Memory B cell (primary cell): ENCODE results near the gene PCSK6.
"Not testable (repeated sequence)": the region's sequence is repeated elsewhere in the genome, so short reads cannot be mapped to it uniquely, and the experiment has no call there.

Experiments
- ATAC-seq: fragments of 150-1000 bp; cut with Tn5 transposase; 2 replicates; pipeline ENCODE4 v1.10.0; 2021; ENCODE audit warnings: low read depth, mild to moderate bottlenecking, moderate library complexity
- DNase-seq, 2 donors: peaks; one replicate each; pipeline ENCODE4 v3.0.0; 2022; ENCODE audit warnings: low spot score in 2 of 2
- H3K27ac Mint-ChIP-seq: one replicate; pipeline ENCODE4 v1.8.0; 2022; ENCODE audit warnings: mild to moderate bottlenecking, moderate library complexity, mixed read lengths
- H3K27me3 Mint-ChIP-seq: one replicate; pipeline ENCODE4 v1.8.0; 2022; ENCODE audit warnings: mixed read lengths
- H3K36me3 Mint-ChIP-seq: one replicate; pipeline ENCODE4 v1.8.0; 2022; ENCODE audit warnings: mild to moderate bottlenecking, mixed read lengths
- H3K4me1 Mint-ChIP-seq: one replicate; pipeline ENCODE4 v1.8.0; 2022; ENCODE audit warnings: mixed read lengths
- H3K4me3 Mint-ChIP-seq: one replicate; pipeline ENCODE4 v1.8.0; 2022; ENCODE audit warnings: mild to moderate bottlenecking, moderate library complexity, mixed read lengths
- H3K9me3 Mint-ChIP-seq: one replicate; pipeline ENCODE4 v1.8.0; 2022; ENCODE audit warnings: mixed read lengths

PCSK6 gene

GRCh38 chr15:101428758-101429157, 60.7 kb downstream of the PCSK6 start:
- Mint-ChIP-seq H3K27me3 (peaks cover 8% of the 10 kb centered on the region), H3K4me1 (no peaks in the 10 kb centered on the region), H3K27ac (no peak overlapping the region), H3K9me3 (no peaks in the 10 kb centered on the region), H3K36me3 (no peaks in the 10 kb centered on the region), H3K4me3 (no peak overlapping the region)
- DNase-seq (no peak), ATAC-seq (no peak)

GRCh38 chr15:101427606-101428487, 61.7 kb downstream of the PCSK6 start:
- DNase-seq (no peak), ATAC-seq (no peak)
- H3K27ac Mint-ChIP-seq, result no peak overlapping the region
- H3K36me3 Mint-ChIP-seq, result no peaks in the 10 kb centered on the region
- peaks cover 6% of the 10 kb centered on the region for H3K27me3 Mint-ChIP-seq
- no peaks in the 10 kb centered on the region for H3K4me1 Mint-ChIP-seq
- peaks cover 2% of the 10 kb centered on the region for H3K9me3 Mint-ChIP-seq
- no peak overlapping the region for H3K4me3 Mint-ChIP-seq

GRCh38 chr15:101426761-101427333, 62.7 kb downstream of the PCSK6 start:
- Mint-ChIP-seq H3K4me3 (no peak overlapping the region), H3K27ac (no peak overlapping the region), H3K36me3 (peaks cover 2% of the 10 kb centered on the region), H3K27me3 (peaks cover 5% of the 10 kb centered on the region), H3K9me3 (peaks cover 6% of the 10 kb centered on the region), H3K4me1 (no peaks in the 10 kb centered on the region)
- ATAC-seq (no peak), DNase-seq (no peak)

- Mint-ChIP-seq H3K4me3 (no peak overlapping the region), H3K27ac (no peak overlapping the region)
Measured at GRCh38 chr15:101425787-101426365, 63.6 kb downstream of the PCSK6 start.

GRCh38 chr15:101424984-101425383, 64.5 kb downstream of the PCSK6 start:
- no peak for ATAC-seq
- H3K9me3 Mint-ChIP-seq, result peaks cover 6% of the 10 kb centered on the region
- no peak overlapping the region for H3K27ac Mint-ChIP-seq
- peaks cover 5% of the 10 kb centered on the region for H3K27me3 Mint-ChIP-seq
- no peak overlapping the region for H3K4me3 Mint-ChIP-seq
- peaks cover 2% of the 10 kb centered on the region for H3K36me3 Mint-ChIP-seq
- H3K4me1 Mint-ChIP-seq, result no peaks in the 10 kb centered on the region
- DNase-seq, result no peak

More at GRCh38 chr15:101425787-101426365, 63.6 kb downstream of the PCSK6 start:
- Mint-ChIP-seq H3K36me3 (peaks cover 2% of the 10 kb centered on the region), H3K4me1 (no peaks in the 10 kb centered on the region), H3K9me3 (peaks cover 6% of the 10 kb centered on the region), H3K27me3 (peaks cover 5% of the 10 kb centered on the region)
- ATAC-seq (no peak), DNase-seq (no peak)

- H3K27me3 Mint-ChIP-seq, result peaks cover 10% of the 10 kb centered on the region
- H3K36me3 Mint-ChIP-seq, result peaks cover 7% of the 10 kb centered on the region
- H3K4me3 Mint-ChIP-seq, result no peak overlapping the region
- peaks cover 3% of the 10 kb centered on the region for H3K4me1 Mint-ChIP-seq
- no peak overlapping the region for H3K27ac Mint-ChIP-seq
- H3K9me3 Mint-ChIP-seq, result peaks cover 7% of the 10 kb centered on the region
- DNase-seq (no peak), ATAC-seq (no peak)
Measured at GRCh38 chr15:101420232-101420631, 69.3 kb downstream of the PCSK6 start.

- H3K4me3 Mint-ChIP-seq, H3K9me3 Mint-ChIP-seq, H3K27me3 Mint-ChIP-seq, ATAC-seq, H3K27ac Mint-ChIP-seq, DNase-seq, H3K4me1 Mint-ChIP-seq, H3K36me3 Mint-ChIP-seq: not testable (repeated sequence)
Measured at GRCh38 chr15:101416475-101416874, 73.0 kb downstream of the PCSK6 start.

GRCh38 chr15:101413239-101413638, 76.3 kb downstream of the PCSK6 start:
- DNase-seq (no peak), ATAC-seq (no peak)
- H3K27me3 Mint-ChIP-seq, result peaks cover 14% of the 10 kb centered on the region
- peaks cover 1% of the 10 kb centered on the region for H3K9me3 Mint-ChIP-seq
- H3K4me3 Mint-ChIP-seq, result no peak overlapping the region
- peaks cover 9% of the 10 kb centered on the region for H3K4me1 Mint-ChIP-seq
- H3K36me3 Mint-ChIP-seq, result peaks cover 5% of the 10 kb centered on the region
- H3K27ac Mint-ChIP-seq, result no peak overlapping the region

- Mint-ChIP-seq H3K27me3 (peaks cover 19% of the 10 kb centered on the region), H3K36me3 (peaks cover 5% of the 10 kb centered on the region), H3K27ac (no peak overlapping the region), H3K4me1 (peaks cover 19% of the 10 kb centered on the region), H3K4me3 (no peak overlapping the region), H3K9me3 (peaks cover 1% of the 10 kb centered on the region)
- ATAC-seq (no peak), DNase-seq (no peak)
Measured at GRCh38 chr15:101411581-101411980, 77.9 kb downstream of the PCSK6 start.

GRCh38 chr15:101411085-101411484, 78.4 kb downstream of the PCSK6 start:
- Mint-ChIP-seq H3K27me3 (peaks cover 20% of the 10 kb centered on the region), H3K9me3 (peaks cover 1% of the 10 kb centered on the region), H3K36me3 (peaks cover 3% of the 10 kb centered on the region), H3K4me3 (no peak overlapping the region), H3K4me1 (peaks cover 23% of the 10 kb centered on the region), H3K27ac (no peak overlapping the region)
- DNase-seq, result no peak
- no peak for ATAC-seq

GRCh38 chr15:101410612-101411011, 78.9 kb downstream of the PCSK6 start:
- peaks cover 22% of the 10 kb centered on the region for H3K4me1 Mint-ChIP-seq
- no peak for ATAC-seq
- no peaks in the 10 kb centered on the region for H3K9me3 Mint-ChIP-seq

GRCh38 chr15:101409621-101410020, 79.9 kb downstream of the PCSK6 start:
- ATAC-seq (no peak), DNase-seq (no peak)
- Mint-ChIP-seq H3K4me1 (peaks cover 22% of the 10 kb centered on the region), H3K27ac (no peak overlapping the region), H3K27me3 (peaks cover 20% of the 10 kb centered on the region), H3K9me3 (no peaks in the 10 kb centered on the region), H3K4me3 (no peak overlapping the region), H3K36me3 (no peaks in the 10 kb centered on the region)

More at GRCh38 chr15:101410612-101411011, 78.9 kb downstream of the PCSK6 start:
- Mint-ChIP-seq H3K36me3 (no peaks in the 10 kb centered on the region), H3K27me3 (peaks cover 19% of the 10 kb centered on the region), H3K27ac (no peak overlapping the region), H3K4me3 (no peak overlapping the region)
- DNase-seq, result no peak

- peaks cover 27% of the 10 kb centered on the region for H3K27me3 Mint-ChIP-seq
- no peaks in the 10 kb centered on the region for H3K9me3 Mint-ChIP-seq
- no peak for ATAC-seq
- H3K4me3 Mint-ChIP-seq, result no peak overlapping the region
- peaks cover 22% of the 10 kb centered on the region for H3K4me1 Mint-ChIP-seq
- DNase-seq, result no peak
- H3K36me3 Mint-ChIP-seq, result no peaks in the 10 kb centered on the region
- H3K27ac Mint-ChIP-seq, result no peak overlapping the region
Measured at GRCh38 chr15:101407966-101408775, 81.3 kb downstream of the PCSK6 start.

- Mint-ChIP-seq H3K9me3 (no peaks in the 10 kb centered on the region), H3K36me3 (no peaks in the 10 kb centered on the region), H3K27me3 (peaks cover 25% of the 10 kb centered on the region), H3K4me3 (no peak overlapping the region), H3K4me1 (peaks cover 22% of the 10 kb centered on the region), H3K27ac (no peak overlapping the region)
- DNase-seq (no peak), ATAC-seq (peak; percentile 93)
Measured at GRCh38 chr15:101407439-101407838, 82.1 kb downstream of the PCSK6 start.
